ENCODE measurements around the gene LCAT. TPM values are rescaled to one million over a fixed set of nuclear protein-coding genes. Genes with fewer than 3 reads are reported as not detected.
A peak's percentile ranks its signal among the peaks of the same experiment; 100 is the strongest.

LCAT gene
- total and polyA plus RNA-seq, 9 of the 15 experiments (the other 6 are each of a cell fraction or from before 2014, with no cell fraction given) = 0.46 to 21.0 (median 5.0) TPM

DNA sequence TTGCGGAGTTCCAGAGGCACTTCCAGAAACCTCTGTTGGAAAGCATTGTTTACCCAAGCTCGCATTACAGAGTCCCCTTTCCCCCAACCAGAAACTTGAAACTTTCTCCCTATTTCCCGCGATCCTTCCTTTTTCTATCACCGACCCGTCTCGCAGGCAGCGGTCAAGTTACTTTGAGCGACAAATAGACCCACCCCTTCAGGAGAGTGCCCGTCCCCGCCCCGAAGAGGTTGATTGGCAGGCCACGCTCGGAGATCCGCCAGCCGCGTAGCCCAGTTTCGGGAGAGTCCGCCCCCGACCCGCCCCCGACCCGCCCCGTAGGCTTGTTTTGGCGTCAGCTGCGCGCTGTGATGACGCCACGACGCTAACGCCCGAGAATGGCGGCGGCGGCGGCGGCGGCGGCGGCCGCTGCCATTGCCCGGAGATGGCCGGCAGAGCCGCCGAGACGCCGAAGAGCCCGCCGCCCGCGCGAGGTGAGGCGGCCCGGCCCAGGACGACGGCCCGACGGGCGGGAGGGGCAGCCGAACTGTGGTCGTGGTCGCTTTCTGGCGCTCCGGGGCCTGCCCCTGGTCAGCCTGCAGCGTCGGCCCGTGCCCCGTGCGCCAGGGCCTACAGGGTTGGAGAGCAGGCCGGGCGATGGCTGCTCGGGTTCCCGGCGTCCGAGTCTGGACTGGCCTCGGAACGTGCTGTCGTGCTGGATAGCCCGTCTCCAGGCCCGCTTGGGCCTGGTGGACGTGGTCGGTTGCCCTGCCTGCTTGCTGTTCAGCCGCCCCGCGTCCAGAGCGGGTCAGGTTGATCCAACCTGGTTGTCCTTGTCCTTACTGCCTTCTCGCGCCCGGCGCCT lies 50.8 kb downstream of the LCAT start, which contains the start of gene PSKH1 (continued):
- TF ChIP-seq SMAD3 (CRISPR knock-in tag; conservative IDR thresholded peaks at IDR 0.05) (no peak; the same call in 1 of the 2 replicates), SIN3B (IDR thresholded peaks at IDR 0.05; ENCODE audit: low read depth) (peak; percentile 92), MXI1 (IDR thresholded peaks at IDR 0.05; ENCODE audit: low read depth, low read length) (no peak), ZNF444 (CRISPR knock-in tag; IDR thresholded peaks at IDR 0.05) (no peak), POLR2H (tag; IDR thresholded peaks at IDR 0.05; ENCODE audit: low read depth) (peak; percentile 69), ZNF124 (CRISPR knock-in tag; IDR thresholded peaks at IDR 0.05) (no peak), SRSF1 (IDR thresholded peaks at IDR 0.05; ENCODE audit: low read depth, low read length) (no peak), CBFA2T3 (IDR thresholded peaks at IDR 0.05) (no peak), SPI1 (IDR thresholded peaks at IDR 0.05; ENCODE audit: borderline replicate concordance, low read depth, low read length) (no peak), JUN (IDR thresholded peaks at IDR 0.05; ENCODE audit: borderline replicate concordance, low read depth, low read length) (no peak), JUN (CRISPR knock-in tag; IDR thresholded peaks at IDR 0.05; ENCODE audit: borderline replicate concordance) (peak; percentile 84), TEAD2 (tag; IDR thresholded peaks at IDR 0.05) (no peak), RBM15 (IDR thresholded peaks at IDR 0.05; ENCODE audit: insufficient read depth, low read length) (no peak), ZKSCAN8 (CRISPR knock-in tag; IDR thresholded peaks at IDR 0.05) (no peak), SIRT6 (IDR thresholded peaks at IDR 0.05; ENCODE audit: low read depth, low read length) (no peak), HDAC2 (IDR thresholded peaks at IDR 0.05) (0 out of 2 replicates have a peak, but pooled peaks have one; percentile 48), TAL1 (IDR thresholded peaks at IDR 0.05) (no peak), GABPA (tag; conservative IDR thresholded peaks at IDR 0.05; ENCODE audit: low read depth) (no peak), TCF7 (IDR thresholded peaks at IDR 0.05; ENCODE audit: borderline replicate concordance) (no peak), KAT2B (IDR thresholded peaks at IDR 0.05; ENCODE audit: low read depth, low read length) (no peak), POLR3A (IDR thresholded peaks at IDR 0.05; ENCODE audit: borderline replicate concordance, extremely low read depth, insufficient read depth, insufficient read length) (no peak)
- TF ChIP-seq, protein P1, sequence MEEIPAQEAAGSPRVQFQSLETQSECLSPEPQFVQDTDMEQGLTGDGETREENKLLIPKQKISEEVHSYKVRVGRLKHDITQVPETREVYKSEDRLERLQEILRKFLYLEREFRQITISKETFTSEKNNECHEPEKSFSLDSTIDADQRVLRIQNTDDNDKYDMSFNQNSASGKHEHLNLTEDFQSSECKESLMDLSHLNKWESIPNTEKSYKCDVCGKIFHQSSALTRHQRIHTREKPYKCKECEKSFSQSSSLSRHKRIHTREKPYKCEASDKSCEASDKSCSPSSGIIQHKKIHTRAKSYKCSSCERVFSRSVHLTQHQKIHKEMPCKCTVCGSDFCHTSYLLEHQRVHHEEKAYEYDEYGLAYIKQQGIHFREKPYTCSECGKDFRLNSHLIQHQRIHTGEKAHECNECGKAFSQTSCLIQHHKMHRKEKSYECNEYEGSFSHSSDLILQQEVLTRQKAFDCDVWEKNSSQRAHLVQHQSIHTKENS (CRISPR knock-in tag; IDR thresholded peaks at IDR 0.05) = no peak
- TF ChIP-seq, protein P2, sequence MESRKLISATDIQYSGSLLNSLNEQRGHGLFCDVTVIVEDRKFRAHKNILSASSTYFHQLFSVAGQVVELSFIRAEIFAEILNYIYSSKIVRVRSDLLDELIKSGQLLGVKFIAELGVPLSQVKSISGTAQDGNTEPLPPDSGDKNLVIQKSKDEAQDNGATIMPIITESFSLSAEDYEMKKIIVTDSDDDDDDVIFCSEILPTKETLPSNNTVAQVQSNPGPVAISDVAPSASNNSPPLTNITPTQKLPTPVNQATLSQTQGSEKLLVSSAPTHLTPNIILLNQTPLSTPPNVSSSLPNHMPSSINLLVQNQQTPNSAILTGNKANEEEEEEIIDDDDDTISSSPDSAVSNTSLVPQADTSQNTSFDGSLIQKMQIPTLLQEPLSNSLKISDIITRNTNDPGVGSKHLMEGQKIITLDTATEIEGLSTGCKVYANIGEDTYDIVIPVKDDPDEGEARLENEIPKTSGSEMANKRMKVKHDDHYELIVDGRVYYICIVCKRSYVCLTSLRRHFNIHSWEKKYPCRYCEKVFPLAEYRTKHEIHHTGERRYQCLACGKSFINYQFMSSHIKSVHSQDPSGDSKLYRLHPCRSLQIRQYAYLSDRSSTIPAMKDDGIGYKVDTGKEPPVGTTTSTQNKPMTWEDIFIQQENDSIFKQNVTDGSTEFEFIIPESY (CRISPR knock-in tag; IDR thresholded peaks at IDR 0.05) = no peak
- TF ChIP-seq, protein P3, sequence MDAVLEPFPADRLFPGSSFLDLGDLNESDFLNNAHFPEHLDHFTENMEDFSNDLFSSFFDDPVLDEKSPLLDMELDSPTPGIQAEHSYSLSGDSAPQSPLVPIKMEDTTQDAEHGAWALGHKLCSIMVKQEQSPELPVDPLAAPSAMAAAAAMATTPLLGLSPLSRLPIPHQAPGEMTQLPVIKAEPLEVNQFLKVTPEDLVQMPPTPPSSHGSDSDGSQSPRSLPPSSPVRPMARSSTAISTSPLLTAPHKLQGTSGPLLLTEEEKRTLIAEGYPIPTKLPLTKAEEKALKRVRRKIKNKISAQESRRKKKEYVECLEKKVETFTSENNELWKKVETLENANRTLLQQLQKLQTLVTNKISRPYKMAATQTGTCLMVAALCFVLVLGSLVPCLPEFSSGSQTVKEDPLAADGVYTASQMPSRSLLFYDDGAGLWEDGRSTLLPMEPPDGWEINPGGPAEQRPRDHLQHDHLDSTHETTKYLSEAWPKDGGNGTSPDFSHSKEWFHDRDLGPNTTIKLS (IDR thresholded peaks at IDR 0.05; ENCODE audit: borderline replicate concordance, low read depth) = 0 out of 2 replicates have a peak, but pooled peaks have one; percentile 51
